DMS 273 treated with DMSO at 0.1 percent for 48 hours (cell line): Measurements from ENCODE around the gene PIEZO1.

Experiments used
- DNase-seq: peaks from one replicate; lab custom pipeline; 2025; lab: John Stamatoyannopoulos, UW

The PIEZO1 gene

GRCh38 chr16:88737298-88738150, 47.5 kb downstream of the PIEZO1 start:
- DNase-seq, result no peak

- no peak for DNase-seq
Observed at GRCh38 chr16:88736496-88736895, 48.5 kb downstream of the PIEZO1 start.

GRCh38 chr16:88736088-88736487, 48.9 kb downstream of the PIEZO1 start:
- no peak for DNase-seq

- no peak for DNase-seq
Observed at GRCh38 chr16:88735616-88736015, 49.4 kb downstream of the PIEZO1 start.

GRCh38 chr16:88735121-88735520, 49.9 kb downstream of the PIEZO1 start:
- DNase-seq, result no peak

- DNase-seq, result no peak
Observed at GRCh38 chr16:88734361-88734728, 50.7 kb downstream of the PIEZO1 start.

- DNase-seq, result no peak
Observed at GRCh38 chr16:88733630-88734360, 51.2 kb downstream of the PIEZO1 start.

- no peak for DNase-seq
Observed at GRCh38 chr16:88732961-88733294, 52.1 kb downstream of the PIEZO1 start.

GRCh38 chr16:88732172-88732960, 52.7 kb downstream of the PIEZO1 start:
- peak; percentile 87 for DNase-seq

GRCh38 chr16:88731699-88732098, 53.3 kb downstream of the PIEZO1 start:
- no peak for DNase-seq

- no peak for DNase-seq
Observed at GRCh38 chr16:88730632-88731607, 54.1 kb downstream of the PIEZO1 start.

GRCh38 chr16:88727871-88728270, 57.1 kb downstream of the PIEZO1 start:
- DNase-seq, result peak; percentile 83

GRCh38 chr16:88726981-88727380, 58.0 kb downstream of the PIEZO1 start:
- DNase-seq, result no peak

- DNase-seq, result no peak
Observed at GRCh38 chr16:88726408-88726749, 58.6 kb downstream of the PIEZO1 start.

- DNase-seq, result no peak
Observed at GRCh38 chr16:88725609-88726407, 59.2 kb downstream of the PIEZO1 start.

GRCh38 chr16:88724855-88725555, 60.0 kb downstream of the PIEZO1 start:
- DNase-seq, result no peak

- no peak for DNase-seq
Observed at GRCh38 chr16:88723911-88724310, 61.1 kb downstream of the PIEZO1 start.

- DNase-seq, result no peak
Observed at GRCh38 chr16:88723507-88723887, 61.5 kb downstream of the PIEZO1 start.

GRCh38 chr16:88722784-88723506, 62.1 kb downstream of the PIEZO1 start:
- DNase-seq, result no peak
